Natural killer cell (primary cell): ENCODE measurements around the gene PRAC2. TPM values are rescaled to one million over a fixed set of nuclear protein-coding genes. Genes with fewer than 3 reads are reported as not detected.

Experiments used
- ATAC-seq, 3 donors: fragments of 150-1000 bp in 2 of 3; fragments of 200-7000 bp in 1 of 3; cut with Tn5 transposase; 1 replicate in 1 of 3; 2 replicates in 2 of 3; pipeline ENCODE4 v1.10.0; 2021; ENCODE audit warnings: mild to moderate bottlenecking in 2 of 3, moderate library complexity in 2 of 3
- DNase-seq, 2 donors: peaks; one replicate each; pipeline versions ENCODE4 v3.0.0 to v3.0.0-alpha.2; 2013 to 2021; ENCODE audit warnings: mixed read lengths in 1 of 2
- H3K27ac ChIP-seq: one replicate; pipeline ENCODE4 v1.5.1; 2013; ENCODE audit warnings: mild to moderate bottlenecking, low read length
- H3K27me3 ChIP-seq: one replicate; pipeline ENCODE4 v1.6.1; 2013; ENCODE audit warnings: low read length; ENCODE audit not compliant: control insufficient read depth, insufficient read depth
- H3K36me3 ChIP-seq: one replicate; pipeline ENCODE4 v1.6.1; 2013; ENCODE audit warnings: low read length; ENCODE audit not compliant: control insufficient read depth, insufficient read depth
- H3K4me1 ChIP-seq: one replicate; pipeline ENCODE4 v1.6.1; 2013; ENCODE audit warnings: low read length; ENCODE audit not compliant: control insufficient read depth, insufficient read depth
- H3K4me3 ChIP-seq: one replicate; pipeline ENCODE4 v1.5.1; 2013; ENCODE audit warnings: low read length
- H3K9me3 ChIP-seq: one replicate; pipeline ENCODE4 v1.6.1; 2013; ENCODE audit warnings: low read length; ENCODE audit not compliant: control insufficient read depth, insufficient read depth
- H3K27ac Mint-ChIP-seq, 2 donors: one replicate each; pipeline ENCODE4 v1.8.0; 2022; ENCODE audit warnings: mild to moderate bottlenecking in 2 of 2, mixed read lengths in 2 of 2, moderate library complexity in 1 of 2
- H3K27me3 Mint-ChIP-seq, 2 donors: one replicate each; pipeline ENCODE4 v1.8.0; 2022; ENCODE audit warnings: low read depth in 2 of 2, mixed read lengths in 2 of 2
- H3K36me3 Mint-ChIP-seq: one replicate; pipeline ENCODE4 v1.8.0; 2022; ENCODE audit warnings: mixed read lengths
- H3K4me1 Mint-ChIP-seq, 2 donors: one replicate each; pipeline ENCODE4 v1.8.0; 2022; ENCODE audit warnings: mixed read lengths in 2 of 2
- H3K4me3 Mint-ChIP-seq: one replicate; pipeline ENCODE4 v1.8.0; 2022; ENCODE audit warnings: mild to moderate bottlenecking, moderate library complexity, mixed read lengths
- H3K9me3 Mint-ChIP-seq, 2 donors: one replicate each; pipeline ENCODE4 v1.8.0; 2022; ENCODE audit warnings: mixed read lengths in 2 of 2
- WGBS: methylation state at CpG from one replicate; pipeline ENCODE4 v1.1.7; 2013; ENCODE audit warnings: missing lambda C conversion rate; ENCODE audit not compliant: insufficient coverage; 5-methylcytosine and 5-hydroxymethylcytosine counted together
- intact Hi-C: fragments of 100-400 bp; cut with micrococcal nuclease; formaldehyde crosslinking; loops from one replicate; pipeline ENCODE4 v1.14.2; 2022
- total RNA-seq, 4 donors: library from RNA; stranded (reverse); fragments of 120-200 nt in 1 of 4; gene quantifications; one replicate each; pipeline versions ENCODE4 v1.2.3 to v1.2.4, GENCODE V29; 2013 to 2022
- TF ChIP-seq, protein P1 (sequence below): fragments of 200-600 bp; IDR thresholded peaks from one replicate; pipeline ENCODE4 v1.8.0; 2022; ENCODE audit warnings: antibody characterized with exemption

Gene PRAC2
- total RNA-seq, 3 donors from 2014 or later (not counting 1 experiment from before 2014, with no cell fraction given) = not detected

DNA sequence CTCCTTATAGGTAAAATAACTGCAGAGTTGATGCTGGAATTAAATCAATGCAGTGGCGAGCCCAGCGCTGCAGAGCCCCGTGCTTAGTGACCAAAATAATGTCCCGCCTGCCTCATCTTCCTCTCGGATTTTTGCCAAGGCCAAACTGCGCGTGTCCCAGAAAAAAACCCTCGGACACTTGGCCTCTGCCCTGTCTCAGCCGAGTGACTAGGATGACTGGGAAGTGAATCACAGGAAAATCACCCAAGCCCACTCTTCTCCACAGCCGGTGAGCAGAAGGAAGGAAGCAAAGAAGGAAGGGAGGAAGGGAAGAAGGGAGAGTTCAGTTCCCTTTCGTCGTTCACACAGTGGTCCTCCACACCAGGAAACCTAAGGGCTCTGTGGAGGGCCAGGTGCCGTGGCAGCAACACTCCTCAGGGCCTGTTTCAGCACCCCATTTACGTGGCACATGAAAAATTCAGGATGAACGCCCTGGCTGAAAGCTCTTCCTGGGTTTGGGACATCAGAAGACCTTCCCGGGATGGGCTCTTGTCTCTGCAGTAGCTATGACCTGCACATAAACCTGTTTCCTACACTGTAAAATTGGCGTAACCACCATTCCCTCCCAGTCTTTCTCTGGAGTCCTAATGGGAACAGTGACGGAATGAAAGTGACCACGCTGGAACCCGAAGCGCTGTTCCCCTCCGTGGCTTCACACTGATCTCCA is 31.0 kb downstream of the PRAC2 start:
- no peak overlapping the region for H3K4me3 Mint-ChIP-seq
- no peak for ATAC-seq

DNA sequence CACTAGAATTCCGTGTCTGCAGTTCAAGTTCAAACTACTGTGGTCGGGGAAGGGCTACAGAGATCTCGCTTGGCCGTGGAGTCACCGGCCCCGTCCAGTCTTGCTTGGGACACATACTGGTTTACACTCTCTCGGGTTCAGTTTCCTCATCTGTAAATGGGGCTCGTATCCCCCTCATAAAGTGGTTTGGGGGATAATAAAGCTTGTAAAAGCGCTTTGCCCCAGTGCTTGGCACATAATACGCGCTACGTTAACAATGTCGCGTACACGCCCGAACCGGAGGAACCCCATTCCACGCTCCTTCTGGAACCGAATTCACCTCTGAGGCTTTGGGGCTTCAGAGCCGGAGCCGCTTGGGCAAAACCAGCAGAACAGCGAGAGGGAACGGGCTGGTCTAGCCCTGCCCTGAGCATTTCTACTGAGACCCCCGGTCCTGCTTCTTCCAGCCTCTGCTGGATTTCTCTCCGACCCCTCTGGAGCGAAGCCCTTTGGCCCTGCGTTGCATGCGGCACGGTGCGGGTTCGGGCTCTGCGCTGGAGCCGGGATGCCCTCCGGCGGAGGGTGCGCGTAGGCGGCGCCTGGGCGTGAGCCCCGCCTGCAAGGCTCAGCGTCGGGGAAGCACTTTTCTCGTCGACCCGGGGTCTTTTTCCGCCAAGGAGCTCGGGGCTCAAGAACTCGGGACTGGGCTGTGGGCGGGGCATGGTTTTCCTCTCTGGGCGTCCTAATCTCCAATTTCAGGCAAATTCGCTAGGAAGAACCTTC is 31.7 kb downstream of the PRAC2 start:
- H3K27ac Mint-ChIP-seq = no peak overlapping the region
- DNase-seq = no peak

More for the DNA sequence above, 31.0 kb downstream of the PRAC2 start:
- no peak for DNase-seq
- H3K27ac ChIP-seq = no peak overlapping the region
- no peaks in the 10 kb centered on the region for H3K36me3 Mint-ChIP-seq
- H3K9me3 ChIP-seq = no peaks in the 10 kb centered on the region
- TF ChIP-seq, protein P1, sequence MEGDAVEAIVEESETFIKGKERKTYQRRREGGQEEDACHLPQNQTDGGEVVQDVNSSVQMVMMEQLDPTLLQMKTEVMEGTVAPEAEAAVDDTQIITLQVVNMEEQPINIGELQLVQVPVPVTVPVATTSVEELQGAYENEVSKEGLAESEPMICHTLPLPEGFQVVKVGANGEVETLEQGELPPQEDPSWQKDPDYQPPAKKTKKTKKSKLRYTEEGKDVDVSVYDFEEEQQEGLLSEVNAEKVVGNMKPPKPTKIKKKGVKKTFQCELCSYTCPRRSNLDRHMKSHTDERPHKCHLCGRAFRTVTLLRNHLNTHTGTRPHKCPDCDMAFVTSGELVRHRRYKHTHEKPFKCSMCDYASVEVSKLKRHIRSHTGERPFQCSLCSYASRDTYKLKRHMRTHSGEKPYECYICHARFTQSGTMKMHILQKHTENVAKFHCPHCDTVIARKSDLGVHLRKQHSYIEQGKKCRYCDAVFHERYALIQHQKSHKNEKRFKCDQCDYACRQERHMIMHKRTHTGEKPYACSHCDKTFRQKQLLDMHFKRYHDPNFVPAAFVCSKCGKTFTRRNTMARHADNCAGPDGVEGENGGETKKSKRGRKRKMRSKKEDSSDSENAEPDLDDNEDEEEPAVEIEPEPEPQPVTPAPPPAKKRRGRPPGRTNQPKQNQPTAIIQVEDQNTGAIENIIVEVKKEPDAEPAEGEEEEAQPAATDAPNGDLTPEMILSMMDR = no peak
- H3K27ac Mint-ChIP-seq = no peak overlapping the region
- H3K4me1 Mint-ChIP-seq = peaks cover 0 to 5% of the 10 kb centered on the region in 2 donors
- WGBS = 13% methylated on average over 21 of the region's 22 CpGs
- H3K36me3 ChIP-seq = no peaks in the 10 kb centered on the region
- intact Hi-C loops = loop anchor here (10.0 kb wide), 1 partner anchor 139 kb away; the partner anchor contains the start of genes HOXB7 and HOXB8
- no peaks in the 10 kb centered on the region for H3K9me3 Mint-ChIP-seq
- peaks cover 13% of the 10 kb centered on the region for H3K4me1 ChIP-seq
- no peak overlapping the region for H3K4me3 ChIP-seq
- peaks cover 65% of the 10 kb centered on the region for H3K27me3 ChIP-seq
- H3K27me3 Mint-ChIP-seq = peaks cover 69 to 72% of the 10 kb centered on the region in 2 donors

GRCh38 chr17:48755356-48755755 is 32.4 kb downstream of the PRAC2 start:
- no peaks in the 10 kb centered on the region for H3K9me3 ChIP-seq
- H3K27me3 ChIP-seq = peaks cover 53% of the 10 kb centered on the region
- DNase-seq (no peak), ATAC-seq (no peak)
- Mint-ChIP-seq H3K4me1 (peaks cover 0 to 5% of the 10 kb centered on the region in 2 donors), H3K36me3 (no peaks in the 10 kb centered on the region), H3K27me3 (peaks cover 61 to 74% of the 10 kb centered on the region in 2 donors), H3K9me3 (no peaks in the 10 kb centered on the region), H3K4me3 (no peak overlapping the region), H3K27ac (no peak overlapping the region)
- H3K4me1 ChIP-seq = peaks cover 13% of the 10 kb centered on the region
- intact Hi-C loops = loop anchor here (5.0 to 10.0 kb wide), 2 partner anchors 33 to 141 kb away; partner anchors contain the start of genes HOXB7, HOXB8, PRAC1 and PRAC2
- no peaks in the 10 kb centered on the region for H3K36me3 ChIP-seq
- no peak overlapping the region for H3K4me3 ChIP-seq
- 3% methylated on average over 4 of the region's 8 CpGs for WGBS
- TF ChIP-seq, protein P1 = no peak
- H3K27ac ChIP-seq = no peak overlapping the region

More for the DNA sequence above, 31.7 kb downstream of the PRAC2 start:
- H3K27ac ChIP-seq = no peak overlapping the region
- no peaks in the 10 kb centered on the region for H3K9me3 Mint-ChIP-seq
- H3K9me3 ChIP-seq = no peaks in the 10 kb centered on the region
- peaks cover 13% of the 10 kb centered on the region for H3K4me1 ChIP-seq
- H3K27me3 ChIP-seq = peaks cover 60% of the 10 kb centered on the region
- intact Hi-C loops = loop anchor here (5.0 to 10.0 kb wide), 2 partner anchors 32 to 140 kb away; partner anchors contain the start of genes HOXB7, HOXB8, PRAC1 and PRAC2
- TF ChIP-seq, protein P1 = no peak
- H3K4me1 Mint-ChIP-seq = peaks cover 0 to 5% of the 10 kb centered on the region in 2 donors
- WGBS = 9% methylated on average over 52 of the region's 52 CpGs
- no peak overlapping the region for H3K4me3 ChIP-seq
- ATAC-seq = no peak
- peaks cover 65 to 72% of the 10 kb centered on the region in 2 donors for H3K27me3 Mint-ChIP-seq
- no peak overlapping the region for H3K4me3 Mint-ChIP-seq
- H3K36me3 Mint-ChIP-seq = no peaks in the 10 kb centered on the region
- no peaks in the 10 kb centered on the region for H3K36me3 ChIP-seq
